Activated CD4-positive, CD25-positive, alpha-beta regulatory T cell (primary cell): ENCODE data around the gene RNF32.

Experiments used
- DNase-seq, 4 experiments: peaks; one replicate each; lab custom pipeline; 2025; lab: John Stamatoyannopoulos, UW

Gene RNF32

DNA sequence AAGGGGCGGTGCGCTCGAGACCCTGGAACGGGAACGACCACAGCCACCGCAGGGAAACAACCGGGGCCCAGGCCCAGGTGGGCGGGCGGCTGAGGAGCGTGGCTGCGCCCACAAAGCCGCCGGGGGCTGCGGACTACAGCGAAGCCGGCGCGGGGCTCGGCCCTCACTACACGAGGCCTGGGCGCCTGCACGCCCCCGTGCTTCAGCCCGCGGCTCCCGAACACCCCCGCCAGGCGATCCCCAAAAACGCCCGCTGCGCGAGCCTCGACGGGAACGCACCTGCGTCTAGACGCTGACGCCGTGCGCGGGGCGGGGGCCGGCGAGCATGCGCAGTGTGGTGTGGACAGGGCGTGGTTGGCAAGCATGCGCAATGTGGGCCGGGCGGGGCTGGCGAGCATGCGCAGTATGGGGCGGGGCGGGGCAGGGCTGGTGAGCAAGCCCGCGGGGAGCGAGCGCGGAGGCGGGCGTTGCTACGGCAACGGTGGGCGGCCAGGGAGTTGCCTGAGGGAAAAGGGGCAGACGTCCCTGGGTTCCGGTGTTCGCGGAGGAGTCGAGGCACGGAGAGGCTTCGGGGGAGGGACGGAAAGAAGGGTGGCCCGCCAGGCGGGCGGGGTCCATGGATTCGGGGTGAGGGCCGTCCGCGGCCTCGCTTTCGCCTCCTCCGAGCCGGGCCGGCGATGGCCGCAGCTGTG is at the start of gene RNF32:
Gene RNF32, plus strand, starts transcription at position 518 of the 692 bp plus-strand sequence. CDS start 3,104 bp downstream, outside the sequence.
- peak; percentile 92 to 99 (median 96) for DNase-seq

DNA sequence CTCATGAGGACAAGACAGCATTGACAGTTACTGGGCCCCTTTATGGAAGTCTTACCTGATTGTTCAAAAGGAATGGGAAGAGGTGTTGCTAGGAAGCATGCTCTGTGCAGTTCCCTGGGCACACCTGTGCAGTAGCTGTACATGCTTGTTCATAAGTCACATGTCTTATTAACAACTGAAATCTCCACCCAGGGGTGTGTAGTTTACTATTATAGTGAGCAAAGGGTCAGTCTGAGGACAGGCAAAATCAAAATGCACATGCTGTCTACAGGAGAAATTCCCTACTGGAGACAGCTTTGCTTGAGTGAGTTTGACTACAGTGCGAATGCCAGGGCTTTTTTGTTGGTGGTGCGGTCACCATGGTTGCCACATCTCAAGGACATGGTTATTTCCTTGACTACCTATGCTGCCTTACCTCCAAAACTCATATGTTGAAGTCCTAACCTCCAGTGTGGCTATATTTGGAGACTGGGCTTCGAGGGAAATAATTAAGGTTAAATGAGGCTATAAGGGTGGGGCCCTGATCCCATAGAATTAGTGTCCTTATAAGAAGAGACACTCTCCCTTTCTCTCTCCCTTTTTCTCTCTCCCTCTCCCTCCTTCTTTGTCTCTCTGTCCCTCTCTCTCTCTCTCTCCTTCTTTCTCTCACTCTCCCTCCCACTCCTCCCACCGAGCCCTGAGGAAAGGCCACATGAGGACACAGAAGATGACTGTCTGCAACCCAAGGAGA is 48.3 kb upstream of the RNF32 start:
- no peak for DNase-seq

GRCh38 chr7:156594283-156595080 is 46.1 kb upstream of the RNF32 start:
- DNase-seq: no peak

DNA sequence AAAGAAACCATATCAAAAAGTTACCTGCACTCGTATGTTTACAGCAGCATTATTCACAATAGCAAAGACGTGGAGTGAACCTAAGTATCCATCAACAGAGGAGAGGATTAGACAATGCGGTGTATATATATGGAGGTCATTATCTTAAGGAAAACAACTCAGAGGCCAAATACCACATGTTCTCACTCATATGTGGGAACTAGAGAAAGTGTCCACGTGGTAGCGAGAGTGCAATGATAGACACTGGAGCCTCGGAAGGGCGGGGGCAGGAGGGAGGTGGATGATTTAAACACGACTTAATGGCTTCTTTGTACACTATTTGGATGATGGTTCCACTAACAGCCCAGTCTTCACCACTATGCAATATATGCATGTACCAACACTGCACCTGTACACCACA is 40.1 kb upstream of the RNF32 start:
- DNase-seq: no peak

- no peak for DNase-seq
These were observed 38.3 kb upstream of the RNF32 start for GRCh38 chr7:156602283-156602682.

DNA sequence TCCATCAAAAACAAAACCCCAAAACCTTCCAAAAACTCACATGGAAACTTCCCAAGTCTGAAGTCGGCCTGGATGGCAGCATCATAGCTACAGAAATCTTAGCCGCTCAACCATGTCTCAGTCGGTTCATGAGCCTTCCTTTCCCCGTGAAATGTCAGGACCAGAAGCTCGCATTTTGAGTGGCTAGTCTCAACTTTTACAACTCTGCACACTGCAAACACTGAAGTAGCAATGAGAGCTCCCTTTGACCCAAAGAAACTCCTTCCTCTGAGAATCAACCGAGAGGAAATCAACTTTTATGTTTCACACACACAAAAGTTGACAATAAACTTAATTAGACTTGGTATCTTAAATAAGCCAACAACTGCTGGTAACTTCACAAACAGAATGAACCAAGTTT is 37.6 kb upstream of the RNF32 start:
- DNase-seq: no peak

GRCh38 chr7:156603629-156604028 is 36.9 kb upstream of the RNF32 start:
- no peak for DNase-seq

DNA sequence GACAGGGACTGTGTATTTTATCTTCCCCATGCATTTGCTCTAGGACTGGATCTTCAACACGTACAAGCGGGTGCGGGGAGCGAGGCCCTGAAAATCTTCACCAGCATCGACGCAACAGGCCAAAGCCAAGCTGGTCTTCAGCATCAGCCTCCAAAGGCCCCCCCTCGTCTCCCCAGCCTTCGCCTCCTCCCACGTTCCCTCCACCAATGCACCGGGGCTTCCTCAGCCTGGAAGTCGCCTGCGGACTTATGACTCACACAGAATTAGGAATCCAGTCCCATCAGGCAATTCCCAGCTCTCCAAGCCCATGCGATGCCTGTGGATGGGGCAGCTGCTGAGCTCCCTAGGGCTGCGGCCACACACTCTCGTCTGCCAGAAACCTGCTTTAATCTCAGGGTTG is 36.3 kb upstream of the RNF32 start:
- no peak for DNase-seq

- DNase-seq: no peak
These were observed 35.5 kb upstream of the RNF32 start for GRCh38 chr7:156604836-156605695.

GRCh38 chr7:156606135-156606534 is 34.4 kb upstream of the RNF32 start:
- no peak for DNase-seq

DNA sequence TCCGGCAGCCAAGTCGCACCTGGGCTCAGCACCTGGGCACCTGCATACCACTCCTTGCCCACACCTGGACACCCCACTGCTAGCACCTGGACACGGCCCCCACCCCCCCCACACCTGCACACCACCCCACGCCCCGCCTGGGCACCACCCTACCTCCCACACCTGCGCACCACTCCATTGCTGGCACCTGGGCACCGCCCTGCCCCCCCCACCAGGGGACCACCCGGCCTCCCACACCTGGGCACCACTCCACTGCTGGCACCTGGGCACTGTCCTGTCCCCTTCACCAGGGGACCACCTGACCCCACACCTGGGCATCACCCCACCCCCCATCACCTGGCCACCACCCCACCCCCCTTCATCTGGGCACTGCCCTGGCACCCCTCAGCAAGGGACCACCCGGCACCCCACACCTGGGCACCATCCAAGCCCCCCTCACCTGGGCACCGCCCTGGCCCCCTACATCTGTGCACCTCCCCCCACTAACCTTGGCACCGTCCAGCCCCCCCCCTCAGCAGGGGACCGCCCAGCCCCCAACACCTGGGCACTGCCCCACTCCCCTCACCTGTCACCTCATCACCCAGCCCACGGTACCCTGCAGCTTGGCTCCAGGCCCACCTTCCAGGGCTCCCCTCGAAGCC is 33.8 kb upstream of the RNF32 start:
- DNase-seq: no peak

- no peak for DNase-seq
These were observed 33.0 kb upstream of the RNF32 start for GRCh38 chr7:156607332-156608172.

DNA sequence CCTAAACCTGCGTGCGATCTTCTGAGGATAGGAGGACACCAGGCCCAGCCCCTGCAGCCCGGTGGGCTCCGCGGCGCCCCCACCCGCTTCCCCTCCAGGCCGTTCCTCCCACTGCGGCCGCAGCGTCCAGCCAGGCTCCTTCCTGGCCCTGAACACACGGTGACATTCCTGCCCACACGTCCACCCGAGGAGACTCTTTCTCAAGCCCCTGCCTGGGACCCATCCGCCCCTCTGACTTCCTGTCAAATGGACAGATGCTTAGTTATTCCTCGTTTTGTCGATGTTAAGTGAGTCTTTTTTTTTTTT is 32.4 kb upstream of the RNF32 start:
- DNase-seq: no peak

DNA sequence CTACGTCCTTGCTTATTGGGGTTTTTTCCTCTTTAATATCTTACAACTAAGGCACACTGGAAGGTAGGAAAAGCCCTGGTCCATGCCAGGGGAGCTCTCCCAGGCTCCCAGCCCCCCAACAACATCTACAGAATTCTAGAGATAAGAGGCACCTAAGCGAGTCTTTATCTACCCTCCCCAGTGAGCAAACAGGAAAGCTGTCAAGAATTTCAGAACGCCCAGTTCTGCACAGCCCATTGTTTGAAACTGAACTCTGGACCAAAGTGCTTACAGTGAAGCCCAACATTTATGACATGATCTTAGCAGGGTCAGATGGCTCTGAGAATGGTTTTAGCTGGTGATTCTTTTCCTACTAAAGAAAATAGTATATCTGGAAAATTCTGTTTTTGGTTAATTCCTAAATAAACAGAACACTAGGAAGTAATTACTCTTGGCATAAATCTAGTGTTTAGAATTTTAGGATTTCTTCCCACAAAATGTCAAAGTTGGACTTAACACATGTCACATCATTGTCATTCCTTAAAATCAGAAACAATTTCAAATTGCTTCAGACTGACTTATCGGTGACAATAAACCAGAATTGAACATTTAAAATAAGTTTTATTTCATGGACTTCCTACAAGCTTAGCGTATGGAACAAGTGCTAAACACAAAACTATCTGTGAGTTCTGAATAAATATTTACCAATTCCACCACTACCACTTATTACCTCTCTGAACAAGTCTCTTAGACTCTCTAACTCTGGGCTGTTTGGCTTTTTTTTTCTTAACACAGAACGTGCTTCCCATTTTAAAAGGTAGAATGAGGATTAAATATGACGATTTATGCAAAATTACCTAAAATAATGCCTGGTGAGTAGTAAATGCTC is 31.3 kb upstream of the RNF32 start:
- DNase-seq: no peak

GRCh38 chr7:156610130-156610529 is 30.4 kb upstream of the RNF32 start:
- no peak for DNase-seq

- DNase-seq: no peak
These were observed 30.0 kb upstream of the RNF32 start for GRCh38 chr7:156610601-156611000.

DNA sequence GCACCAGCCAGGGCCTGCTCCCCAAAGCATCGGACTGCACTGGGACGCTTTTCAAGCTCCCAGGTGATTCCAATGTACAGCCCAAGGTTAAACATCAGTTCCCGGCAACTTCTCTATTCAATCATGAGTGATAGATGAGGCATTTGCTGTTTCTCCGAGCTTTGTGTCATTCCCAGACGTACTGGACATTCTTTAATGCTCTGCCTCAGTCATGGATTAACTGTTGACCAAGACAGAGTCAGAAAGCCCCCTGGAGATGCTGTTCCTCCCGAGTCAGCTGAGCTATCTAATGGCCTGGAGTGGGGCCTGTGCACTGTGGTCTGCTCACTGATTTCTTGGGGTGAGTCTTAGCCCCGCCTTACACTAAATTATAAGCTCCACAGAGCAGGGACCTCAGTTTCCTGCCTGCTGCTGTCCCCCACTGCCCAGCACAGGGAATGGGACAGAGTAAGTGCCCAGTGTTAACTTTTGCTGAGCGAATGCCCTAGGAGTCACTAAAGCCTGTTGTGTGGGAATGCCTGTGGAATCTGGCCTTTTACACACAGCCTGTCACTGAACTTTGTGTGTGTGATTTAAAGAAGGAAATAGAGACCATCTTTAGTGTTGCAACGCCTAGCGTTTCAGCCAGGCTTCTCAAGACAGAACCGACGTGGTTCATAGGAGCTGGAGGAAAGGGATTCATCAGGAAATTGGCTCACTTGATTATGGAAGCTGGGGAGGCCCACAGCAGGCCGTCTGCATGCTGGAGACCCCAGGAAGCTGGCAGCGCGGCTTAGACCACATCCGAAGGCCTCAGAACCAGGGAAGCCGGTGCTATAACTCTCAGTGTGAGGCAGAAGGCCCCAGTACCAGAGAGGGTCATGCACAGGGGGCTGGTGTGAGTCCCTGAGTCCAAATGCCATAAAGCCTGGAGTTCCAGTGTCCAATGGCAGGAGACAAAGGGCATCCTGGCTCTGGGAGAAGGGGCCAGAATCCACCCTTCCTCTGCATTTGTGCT is 29.3 kb upstream of the RNF32 start:
- DNase-seq: no peak

GRCh38 chr7:156612930-156613329 is 27.6 kb upstream of the RNF32 start:
- DNase-seq: peak in 1 of 4 experiments; percentile 11
